Osteocyte (in vitro differentiated cells): ENCODE results near the gene IPO4. TPM values are rescaled to one million over a fixed set of nuclear protein-coding genes. Genes with fewer than 3 reads are reported as not detected.
"Not testable (repeated sequence)": the region's sequence is repeated elsewhere in the genome, so short reads cannot be mapped to it uniquely, and the experiment has no call there.

ENCODE experiments used
- DNase-seq: peaks from one replicate; pipeline ENCODE4 v3.0.0; 2021; ENCODE audit warnings: mixed read lengths; ENCODE audit not compliant: unreplicated experiment; ENCODE audit errors: extremely low spot score
- H3K27ac Mint-ChIP-seq: one replicate; pipeline ENCODE4 v1.8.0; 2021; ENCODE audit warnings: mild to moderate bottlenecking, mixed read lengths; ENCODE audit not compliant: unreplicated experiment
- H3K27me3 Mint-ChIP-seq: one replicate; pipeline ENCODE4 v1.8.0; 2021; ENCODE audit warnings: mixed read lengths; ENCODE audit not compliant: unreplicated experiment
- H3K36me3 Mint-ChIP-seq: one replicate; pipeline ENCODE4 v1.8.0; 2021; ENCODE audit warnings: mixed read lengths; ENCODE audit not compliant: unreplicated experiment
- H3K4me1 Mint-ChIP-seq: one replicate; pipeline ENCODE4 v1.8.0; 2021; ENCODE audit warnings: mixed read lengths; ENCODE audit not compliant: unreplicated experiment
- H3K4me3 Mint-ChIP-seq: one replicate; pipeline ENCODE4 v1.8.0; 2021; ENCODE audit warnings: mild to moderate bottlenecking, moderate library complexity, mixed read lengths; ENCODE audit not compliant: unreplicated experiment
- H3K9me3 Mint-ChIP-seq: one replicate; pipeline ENCODE4 v1.8.0; 2021; ENCODE audit warnings: mixed read lengths; ENCODE audit not compliant: unreplicated experiment
- CTCF ChIP-seq: fragments of 200-600 bp; sonication (generic); IDR thresholded peaks from 2 replicates; pipeline ENCODE4 v1.5.0; 2021; ENCODE audit warnings: antibody characterized with exemption, mild to moderate bottlenecking, moderate library complexity
- total RNA-seq: library from RNA; stranded (reverse); gene quantifications from 2 replicates; pipeline ENCODE4 v1.2.1, GENCODE V29; 2021

The IPO4 gene
- total RNA-seq, 1 donor from 2014 or later, result 36.5 TPM

- Mint-ChIP-seq H3K27ac (peak within 1 kb of the TSS; percentile 95), H3K4me3 (peak within 1 kb of the TSS; percentile 100), H3K27me3 (no peaks in the 10 kb centered on the region), H3K9me3 (no peaks in the 10 kb centered on the region), H3K36me3 (peaks cover 15% of the 10 kb centered on the region), H3K4me1 (peaks cover 35% of the 10 kb centered on the region)
- peak; percentile 94 for DNase-seq
- no peak for TF ChIP-seq CTCF
Observed at GRCh38 chr14:24232121-24232644, 43.6 kb upstream of the IPO4 start, which contains the start of gene NEDD8. Gene NEDD8 (minus strand): TSS chr14:24232367. CDS start chr14:24232267, 100 bp downstream.

- Mint-ChIP-seq H3K4me1 (peaks cover 35% of the 10 kb centered on the region), H3K27ac (peak overlapping the region; percentile 95), H3K36me3 (peaks cover 8% of the 10 kb centered on the region), H3K27me3 (no peaks in the 10 kb centered on the region), H3K9me3 (no peaks in the 10 kb centered on the region), H3K4me3 (peak overlapping the region; percentile 100)
- DNase-seq, result no peak
- TF ChIP-seq CTCF, result no peak
Observed at GRCh38 chr14:24231263-24232120, 42.9 kb upstream of the IPO4 start.

GRCh38 chr14:24228902-24229301 lies 40.3 kb upstream of the IPO4 start:
- Mint-ChIP-seq H3K27ac (no peak overlapping the region), H3K27me3 (no peaks in the 10 kb centered on the region), H3K9me3 (no peaks in the 10 kb centered on the region), H3K4me1 (peaks cover 28% of the 10 kb centered on the region), H3K36me3 (no peaks in the 10 kb centered on the region), H3K4me3 (no peak overlapping the region)
- no peak for TF ChIP-seq CTCF
- DNase-seq, result no peak

GRCh38 chr14:24226473-24226872 lies 37.9 kb upstream of the IPO4 start:
- Mint-ChIP-seq H3K9me3 (no peaks in the 10 kb centered on the region), H3K27me3 (no peaks in the 10 kb centered on the region), H3K36me3 (no peaks in the 10 kb centered on the region), H3K27ac (no peak overlapping the region), H3K4me3 (no peak overlapping the region), H3K4me1 (peaks cover 19% of the 10 kb centered on the region)
- DNase-seq, result no peak
- TF ChIP-seq CTCF, result no peak

GRCh38 chr14:24224618-24225071 lies 36.0 kb upstream of the IPO4 start:
- DNase-seq, result no peak

GRCh38 chr14:24222987-24223386 lies 34.4 kb upstream of the IPO4 start:
- not testable (repeated sequence) for H3K36me3 Mint-ChIP-seq, H3K27ac Mint-ChIP-seq, DNase-seq, H3K27me3 Mint-ChIP-seq, H3K9me3 Mint-ChIP-seq, H3K4me3 Mint-ChIP-seq, H3K4me1 Mint-ChIP-seq

More at GRCh38 chr14:24224618-24225071, 36.0 kb upstream of the IPO4 start:
- H3K4me1 Mint-ChIP-seq, result peaks cover 11% of the 10 kb centered on the region
- no peak overlapping the region for H3K4me3 Mint-ChIP-seq
- no peaks in the 10 kb centered on the region for H3K36me3 Mint-ChIP-seq
- TF ChIP-seq CTCF, result no peak
- no peaks in the 10 kb centered on the region for H3K9me3 Mint-ChIP-seq
- no peaks in the 10 kb centered on the region for H3K27me3 Mint-ChIP-seq
- H3K27ac Mint-ChIP-seq, result no peak overlapping the region
